ENCODE data around the gene NRIP1. TPM values are rescaled to one million over a fixed set of nuclear protein-coding genes. Genes with fewer than 3 reads are reported as not detected.

Gene NRIP1
- total and polyA plus RNA-seq, 10 of the 15 experiments (the other 5 are each of a cell fraction or from before 2014, with no cell fraction given) = 2.9 to 26.1 (median 9.3) TPM

DNA sequence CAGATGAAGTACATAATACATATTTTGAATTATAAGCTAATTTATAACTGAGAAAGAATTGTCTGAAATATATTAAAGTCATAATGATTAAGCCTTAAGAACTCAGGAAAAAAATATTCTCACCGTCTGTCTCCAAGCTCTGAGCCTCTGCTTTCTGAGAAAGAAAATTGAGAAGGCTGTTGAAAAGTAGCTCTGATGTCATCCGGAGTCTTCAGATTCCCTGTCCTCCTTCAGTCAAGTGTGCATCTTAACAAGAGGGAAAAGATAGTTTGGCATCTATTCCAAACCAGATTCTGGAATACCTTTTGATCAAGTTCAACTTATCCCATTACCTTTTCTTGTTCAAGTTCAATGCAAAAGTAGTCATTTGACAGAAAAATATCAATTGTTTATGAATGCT, 50.6 kb downstream of the NRIP1 start:
- no TSS peak for BruUV-seq (replicated peaks)
- ChIA-PET RAD21 (ENCODE audit: unreplicated experiment) (interaction anchor here (1.4 kb wide), 1 partner anchor 150 kb away, joined by 3 read pairs; no protein-coding TSS in a partner anchor), POLR2A (no interaction called here), SMC1A (ENCODE audit: uncharacterized antibody, unreplicated experiment) (interaction anchor here (1.1 to 1.4 kb wide), 3 partner anchors 15 to 27 kb away, joined by 3 to 5 read pairs (median 4); no protein-coding TSS in a partner anchor), CTCF (no interaction called here)
- no peak for DNase-seq (ENCODE audit: low read depth, low spot score)
- WGBS (ENCODE audit: insufficient coverage, insufficient replicate concordance, low lambda C conversion rate, missing lambda C conversion rate) = 84% methylated on average over 2 of the region's 2 CpGs
- H3K9me3 ChIP-seq (replicated peaks; ENCODE audit: control insufficient read depth, insufficient read depth, low read length) = no peaks in the 10 kb centered on the region
- H3K4me3 ChIP-seq = no peak overlapping the region
- FAIRE-seq = no peak
- H3K27me3 ChIP-seq (replicated peaks in 1 of 2; ENCODE audit: control insufficient read depth in 2 of 2, insufficient read depth in 2 of 2, low read length in 1 of 2) = no peaks in the 10 kb centered on the region
- no peaks in the 10 kb centered on the region for H4K20me1 ChIP-seq (ENCODE audit: control insufficient read depth, insufficient read depth)
- intact Hi-C loops (cut with micrococcal nuclease; ENCODE audit: unreplicated experiment) (no loop called here), in situ Hi-C loops (cut with MboI) (no loop called here)
- TF ChIP-seq CHD1 (IDR thresholded peaks at IDR 0.05; ENCODE audit: low read depth, low read length) (no peak), CHD2 (IDR thresholded peaks at IDR 0.05; ENCODE audit: borderline replicate concordance, low read depth, low read length) (no peak), SMARCA5 (IDR thresholded peaks at IDR 0.05) (no peak), EZH2 (IDR thresholded peaks at IDR 0.05; ENCODE audit: borderline replicate concordance, control insufficient read depth, low read depth, low read length) (no peak), RB1 (IDR thresholded peaks at IDR 0.05; ENCODE audit: borderline replicate concordance) (no peak), WRNIP1 (IDR thresholded peaks at IDR 0.05; ENCODE audit: borderline replicate concordance, low read depth, low read length) (no peak), MTA3 (IDR thresholded peaks at IDR 0.05; ENCODE audit: borderline replicate concordance, low read length) (no peak), ZZZ3 (IDR thresholded peaks at IDR 0.05; ENCODE audit: control insufficient read depth, insufficient read length, low read depth) (no peak), NRF1 (conservative IDR thresholded peaks at IDR 0.05; ENCODE audit: low read depth, low read length) (no peak), ATF2 (IDR thresholded peaks at IDR 0.05; ENCODE audit: low read length) (no peak), KDM1A (IDR thresholded peaks at IDR 0.05; ENCODE audit: borderline replicate concordance) (no peak), RELA (IDR thresholded peaks at IDR 0.05; ENCODE audit: borderline replicate concordance, partially characterized antibody) (no peak)
- TF ChIP-seq, protein P1, sequence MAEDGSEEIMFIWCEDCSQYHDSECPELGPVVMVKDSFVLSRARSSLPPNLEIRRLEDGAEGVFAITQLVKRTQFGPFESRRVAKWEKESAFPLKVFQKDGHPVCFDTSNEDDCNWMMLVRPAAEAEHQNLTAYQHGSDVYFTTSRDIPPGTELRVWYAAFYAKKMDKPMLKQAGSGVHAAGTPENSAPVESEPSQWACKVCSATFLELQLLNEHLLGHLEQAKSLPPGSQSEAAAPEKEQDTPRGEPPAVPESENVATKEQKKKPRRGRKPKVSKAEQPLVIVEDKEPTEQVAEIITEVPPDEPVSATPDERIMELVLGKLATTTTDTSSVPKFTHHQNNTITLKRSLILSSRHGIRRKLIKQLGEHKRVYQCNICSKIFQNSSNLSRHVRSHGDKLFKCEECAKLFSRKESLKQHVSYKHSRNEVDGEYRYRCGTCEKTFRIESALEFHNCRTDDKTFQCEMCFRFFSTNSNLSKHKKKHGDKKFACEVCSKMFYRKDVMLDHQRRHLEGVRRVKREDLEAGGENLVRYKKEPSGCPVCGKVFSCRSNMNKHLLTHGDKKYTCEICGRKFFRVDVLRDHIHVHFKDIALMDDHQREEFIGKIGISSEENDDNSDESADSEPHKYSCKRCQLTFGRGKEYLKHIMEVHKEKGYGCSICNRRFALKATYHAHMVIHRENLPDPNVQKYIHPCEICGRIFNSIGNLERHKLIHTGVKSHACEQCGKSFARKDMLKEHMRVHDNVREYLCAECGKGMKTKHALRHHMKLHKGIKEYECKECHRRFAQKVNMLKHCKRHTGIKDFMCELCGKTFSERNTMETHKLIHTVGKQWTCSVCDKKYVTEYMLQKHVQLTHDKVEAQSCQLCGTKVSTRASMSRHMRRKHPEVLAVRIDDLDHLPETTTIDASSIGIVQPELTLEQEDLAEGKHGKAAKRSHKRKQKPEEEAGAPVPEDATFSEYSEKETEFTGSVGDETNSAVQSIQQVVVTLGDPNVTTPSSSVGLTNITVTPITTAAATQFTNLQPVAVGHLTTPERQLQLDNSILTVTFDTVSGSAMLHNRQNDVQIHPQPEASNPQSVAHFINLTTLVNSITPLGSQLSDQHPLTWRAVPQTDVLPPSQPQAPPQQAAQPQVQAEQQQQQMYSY (CRISPR knock-in tag; IDR thresholded peaks at IDR 0.05) = no peak
- H3K36me3 ChIP-seq (ENCODE audit: control insufficient read depth in 2 of 2, insufficient read depth in 2 of 2, low read length in 1 of 2) = no peaks in the 10 kb centered on the region; a peak in 1 of 4 replicates
- ATAC-seq = no peak
- no peak overlapping the region for H3K9ac ChIP-seq (ENCODE audit: control insufficient read depth, insufficient read depth, low read length)
- no peak overlapping the region for H3K27ac ChIP-seq (ENCODE audit: control insufficient read depth, insufficient read depth)
- H3K4me2 ChIP-seq (ENCODE audit: control insufficient read depth, insufficient read depth) = no peak overlapping the region
- H3K4me1 ChIP-seq (ENCODE audit: control insufficient read depth, insufficient read depth, low read length) = no peaks in the 10 kb centered on the region
- peaks cover 2% of the 10 kb centered on the region for H3K79me2 ChIP-seq (ENCODE audit: control insufficient read depth, insufficient read depth, low read length)
- H2AFZ ChIP-seq (ENCODE audit: control insufficient read depth, low read depth, low read length) = no peak overlapping the region

Measured in GM12878 (cell line).